ENCODE measurements around the gene MPZL2. TPM values are rescaled to one million over a fixed set of nuclear protein-coding genes. Genes with fewer than 3 reads are reported as not detected.

The MPZL2 gene
- polyA plus RNA-seq, 3 donors: 8.0 to 18.6 (median 14.2) TPM

DNA sequence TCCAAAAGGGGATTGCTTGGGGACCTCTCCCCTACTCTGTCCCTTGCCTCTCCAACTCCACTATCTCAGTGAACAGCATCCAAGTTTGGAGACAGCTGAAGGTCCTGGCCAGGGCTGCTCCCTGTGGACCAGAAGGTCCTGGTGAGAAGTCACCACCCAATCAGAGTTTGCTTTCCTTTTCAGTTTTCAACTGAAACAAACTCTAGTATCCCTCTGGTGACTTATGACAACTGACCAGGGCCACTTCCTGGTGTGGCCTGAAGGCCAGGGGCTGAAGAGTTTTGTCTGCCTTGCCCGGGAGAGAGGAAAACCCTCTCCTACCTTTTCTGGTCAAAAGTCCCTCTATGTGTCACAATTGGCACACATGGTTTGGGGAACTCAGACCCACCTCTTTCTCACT lies 44.4 kb downstream of the MPZL2 start:
- H3K27me3 Mint-ChIP-seq (ENCODE audit: low read depth in 3 of 3): peaks cover 0 to 2% (median 0%) of the 10 kb centered on the region in 3 donors
- H3K4me3 Mint-ChIP-seq: peak overlapping the region; percentile 69 to 88
- Histone ChIP-seq H3K9ac (ENCODE audit: insufficient read depth, low read length, poor library complexity, severe bottlenecking) (peak overlapping the region; percentile 29), H3K79me2 (ENCODE audit: insufficient read depth, low read length) (peaks cover 100% of the 10 kb centered on the region), H3K4me1 (ENCODE audit: control insufficient read depth in 1 of 2, insufficient read depth in 2 of 2, low read length in 2 of 2) (peaks cover 80 to 87% of the 10 kb centered on the region in 2 donors), H2AFZ (ENCODE audit: insufficient read depth, low read depth, low read length, poor library complexity, severe bottlenecking) (peak overlapping the region; percentile 37), H3K9me3 (replicated peaks in 1 of 2; ENCODE audit: control insufficient read depth in 1 of 2, insufficient read depth in 1 of 2, low read length in 2 of 2) (no peaks in the 10 kb centered on the region), H3K4me2 (replicated peaks; ENCODE audit: extremely low read depth, low read length, poor library complexity, severe bottlenecking) (peak overlapping the region; percentile 78), H3K27ac (ENCODE audit: low read depth in 1 of 2, low read length in 2 of 2) (peak overlapping the region; percentile 20 to 82), H3K27me3 (ENCODE audit: control insufficient read depth in 2 of 2, insufficient read depth in 2 of 2, low read length in 2 of 2) (no peaks in the 10 kb centered on the region), H3K4me3 (replicated peaks in 1 of 3; ENCODE audit: low read depth in 2 of 3, low read length in 3 of 3) (peak overlapping the region; percentile 2 to 82 (median 5)), H3K36me3 (replicated peaks in 1 of 2; ENCODE audit: control insufficient read depth in 1 of 2, insufficient read depth in 2 of 2, low read length in 2 of 2) (peaks cover 3 to 41% of the 10 kb centered on the region in 2 donors), H4K20me1 (ENCODE audit: insufficient read depth, low read length) (peaks cover 15% of the 10 kb centered on the region)
- H3K4me1 Mint-ChIP-seq: peaks cover 92% of the 10 kb centered on the region
- TF ChIP-seq CTCF (IDR thresholded peaks at IDR 0.05): no peak
- WGBS (ENCODE audit: insufficient coverage): 0% methylated on average over 1 of the region's 1 CpG
- no peaks in the 10 kb centered on the region for H3K9me3 Mint-ChIP-seq
- peaks cover 60 to 72% of the 10 kb centered on the region in 2 donors for H3K36me3 Mint-ChIP-seq
- intact Hi-C loops (cut with micrococcal nuclease): loop anchor here in 1 of 2 donors (10.0 kb wide), 1 partner anchor 75 kb away; no protein-coding TSS in a partner anchor
- peak in 2 of 3 donors; percentile 33 to 54 for DNase-seq
- peak overlapping the region; percentile 26 to 93 (median 79) for H3K27ac Mint-ChIP-seq

DNA sequence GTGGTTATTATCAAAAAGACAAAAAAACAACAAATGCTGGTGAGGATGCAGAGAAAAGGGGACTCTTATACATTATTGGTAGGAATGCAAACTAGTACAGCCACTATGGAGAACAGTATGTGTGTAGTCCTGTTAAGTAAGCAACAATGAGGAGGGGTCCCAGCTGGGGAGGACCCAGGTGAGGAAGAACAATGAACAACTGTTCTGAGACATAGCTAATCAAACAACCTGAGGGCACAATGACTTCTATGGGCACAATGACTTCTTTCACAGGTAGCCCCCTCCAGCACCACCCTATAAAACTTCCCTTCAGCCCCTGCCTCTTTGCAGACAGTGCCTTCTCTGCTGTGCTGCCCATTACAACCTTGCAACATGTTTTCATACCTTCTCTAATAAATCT lies 44.9 kb downstream of the MPZL2 start:
- no peak overlapping the region for H3K9ac ChIP-seq (ENCODE audit: insufficient read depth, low read length, poor library complexity, severe bottlenecking)
- peak overlapping the region in 2 of 3 experiments; percentile 19 to 82 for H3K4me3 ChIP-seq (replicated peaks in 1 of 3; ENCODE audit: low read depth in 2 of 3, low read length in 3 of 3)
- Mint-ChIP-seq H3K4me1 (peaks cover 94% of the 10 kb centered on the region), H3K9me3 (no peaks in the 10 kb centered on the region), H3K27me3 (ENCODE audit: low read depth in 3 of 3) (peaks cover 0 to 2% (median 0%) of the 10 kb centered on the region in 3 donors), H3K36me3 (peaks cover 60 to 72% of the 10 kb centered on the region in 2 donors), H3K4me3 (peak overlapping the region; percentile 69 to 88), H3K27ac (peak overlapping the region; percentile 26 to 93 (median 79))
- peaks cover 85 to 90% of the 10 kb centered on the region in 2 donors for H3K4me1 ChIP-seq (ENCODE audit: control insufficient read depth in 1 of 2, insufficient read depth in 2 of 2, low read length in 2 of 2)
- no peaks in the 10 kb centered on the region for H3K27me3 ChIP-seq (ENCODE audit: control insufficient read depth in 2 of 2, insufficient read depth in 2 of 2, low read length in 2 of 2)
- no peaks in the 10 kb centered on the region for H3K9me3 ChIP-seq (replicated peaks in 1 of 2; ENCODE audit: control insufficient read depth in 1 of 2, insufficient read depth in 1 of 2, low read length in 2 of 2)
- intact Hi-C loops (cut with micrococcal nuclease): loop anchor here in 1 of 2 donors (10.0 kb wide), 1 partner anchor 74 kb away; no protein-coding TSS in a partner anchor
- no peak for DNase-seq
- H3K4me2 ChIP-seq (replicated peaks; ENCODE audit: extremely low read depth, low read length, poor library complexity, severe bottlenecking): peak overlapping the region; percentile 78
- H3K79me2 ChIP-seq (ENCODE audit: insufficient read depth, low read length): peaks cover 97% of the 10 kb centered on the region
- no peak overlapping the region for H2AFZ ChIP-seq (ENCODE audit: insufficient read depth, low read depth, low read length, poor library complexity, severe bottlenecking)
- H3K36me3 ChIP-seq (replicated peaks in 1 of 2; ENCODE audit: control insufficient read depth in 1 of 2, insufficient read depth in 2 of 2, low read length in 2 of 2): peaks cover 3 to 41% of the 10 kb centered on the region in 2 donors
- H3K27ac ChIP-seq (ENCODE audit: low read depth in 1 of 2, low read length in 2 of 2): peak overlapping the region; percentile 20 to 82
- no peak for TF ChIP-seq CTCF (IDR thresholded peaks at IDR 0.05)
- H4K20me1 ChIP-seq (ENCODE audit: insufficient read depth, low read length): peaks cover 15% of the 10 kb centered on the region
